K562 (cell line): Measurements from ENCODE around the gene UBE2M. TPM values are rescaled to one million over a fixed set of nuclear protein-coding genes. Genes with fewer than 3 reads are reported as not detected.

Experiments
- ATF6 ChIP-seq: sonication (generic); formaldehyde crosslinking; IDR thresholded peaks from 2 replicates; pipeline ENCODE4 v1.4.0; 2020; ENCODE audit warnings: mild to moderate bottlenecking, missing genetic modification reagents
- CLOCK ChIP-seq: fragments of 250-450 bp; sonication (Bioruptor Pico); IDR thresholded peaks from 2 replicates; pipeline ENCODE4 v1.4.0; 2020; ENCODE audit warnings: mild to moderate bottlenecking, moderate library complexity, borderline replicate concordance
- ID3 ChIP-seq, 2 experiments: fragments of 250-450 bp in 1 of 2; fragments of 450-650 bp in 1 of 2; sonication (Bioruptor Pico) in 1 of 2; IDR thresholded peaks; 2 replicates each; pipeline versions ENCODE4 v1.6.1 to v1.8.0; 2016 to 2021; ENCODE audit warnings: mild to moderate bottlenecking in 2 of 2, moderate library complexity in 2 of 2, missing compliant biosample characterization in 1 of 2, missing genetic modification characterization in 1 of 2
- LEF1 ChIP-seq: fragments of 450-650 bp; IDR thresholded peaks from 2 replicates; pipeline ENCODE4 v1.6.1; 2016; ENCODE audit warnings: mild to moderate bottlenecking
- RAD51 ChIP-seq: fragments of 450-650 bp; IDR thresholded peaks from 2 replicates; pipeline ENCODE4 v1.7.1; 2016; ENCODE audit warnings: low read depth, mild to moderate bottlenecking, borderline replicate concordance
- REST ChIP-seq, 2 experiments: fragments of 450-650 bp; formaldehyde crosslinking in 1 of 2; IDR thresholded peaks; 2 replicates each; pipeline versions ENCODE4 v1.4.0 to v1.6.1; 2014 to 2020; ENCODE audit warnings: mild to moderate bottlenecking in 2 of 2, borderline replicate concordance in 1 of 2, low read depth in 1 of 2
- ZHX1 ChIP-seq: fragments of 150-350 bp; conservative IDR thresholded peaks from 2 replicates; pipeline ENCODE4 v1.6.1; 2014; ENCODE audit warnings: low read length
- polyA plus RNA-seq, 8 experiments: library from polyadenylated mRNA; depleted of rRNA in 4 of 8; stranded (reverse) in 5 of 8; unstranded in 3 of 8; fragments of >200 nt; fragmentation: Nextera tagmentation in 2 of 8; fragmentation: Illumina TruSeq in 1 of 8; extraction: Ambion mirVana in 2 of 8; extraction: Trizol in 1 of 8; gene quantifications; 2 replicates each; pipeline versions ENCODE4 v1.2.1 to v1.2.3, GENCODE V29; 2011 to 2014; ENCODE audit warnings: inconsistent platforms in 1 of 8, missing spikeins in 1 of 8
- total RNA-seq, 7 experiments: library from RNA; depleted of rRNA in 6 of 7; stranded (reverse); fragments of >200 nt in 6 of 7; fragmentation: Illumina TruSeq in 2 of 7; extraction: Trizol in 2 of 7; gene quantifications; 2 replicates each; pipeline versions ENCODE4 v1.2.1 to v1.2.3, GENCODE V29; 2011 to 2021; ENCODE audit warnings: low replicate concordance in 1 of 7

Gene UBE2M
- total and polyA plus RNA-seq, 9 of the 15 experiments (the other 6 are each of a cell fraction or from before 2014, with no cell fraction given), result 0.92 to 163 (median 85.7) TPM

- TF ChIP-seq ATF6 (CRISPR knock-in tag), result no peak
- TF ChIP-seq ZHX1, result 0 out of 2 replicates have a peak, but pooled peaks have one; percentile 44
- peak; percentile 53 for TF ChIP-seq REST (IDR thresholded peaks at IDR 0.05; ENCODE audit: borderline replicate concordance)
- peak; percentile 81 for TF ChIP-seq REST (CRISPR knock-in tag; IDR thresholded peaks at IDR 0.05; ENCODE audit: low read depth)
- TF ChIP-seq ID3 (CRISPR knock-in tag; IDR thresholded peaks at IDR 0.05), result no peak
- TF ChIP-seq ID3 (tag; IDR thresholded peaks at IDR 0.05), result no peak
- no peak for TF ChIP-seq LEF1
- TF ChIP-seq RAD51, result no peak
- no peak for TF ChIP-seq CLOCK (CRISPR knock-in tag)
Measured at GRCh38 chr19:58575183-58576041, 17.0 kb upstream of the UBE2M start (continued).
